Osteocyte (in vitro differentiated cells): ENCODE results near the gene LARP6. TPM values are rescaled to one million over a fixed set of nuclear protein-coding genes. Genes with fewer than 3 reads are reported as not detected.
A peak's percentile ranks its signal among the peaks of the same experiment; 100 is the strongest.

ENCODE experiments used
- DNase-seq: peaks from one replicate; pipeline ENCODE4 v3.0.0; 2021; ENCODE audit warnings: mixed read lengths; ENCODE audit not compliant: unreplicated experiment; ENCODE audit errors: extremely low spot score
- H3K27ac Mint-ChIP-seq: one replicate; pipeline ENCODE4 v1.8.0; 2021; ENCODE audit warnings: mild to moderate bottlenecking, mixed read lengths; ENCODE audit not compliant: unreplicated experiment
- H3K27me3 Mint-ChIP-seq: one replicate; pipeline ENCODE4 v1.8.0; 2021; ENCODE audit warnings: mixed read lengths; ENCODE audit not compliant: unreplicated experiment
- H3K36me3 Mint-ChIP-seq: one replicate; pipeline ENCODE4 v1.8.0; 2021; ENCODE audit warnings: mixed read lengths; ENCODE audit not compliant: unreplicated experiment
- H3K4me1 Mint-ChIP-seq: one replicate; pipeline ENCODE4 v1.8.0; 2021; ENCODE audit warnings: mixed read lengths; ENCODE audit not compliant: unreplicated experiment
- H3K4me3 Mint-ChIP-seq: one replicate; pipeline ENCODE4 v1.8.0; 2021; ENCODE audit warnings: mild to moderate bottlenecking, moderate library complexity, mixed read lengths; ENCODE audit not compliant: unreplicated experiment
- H3K9me3 Mint-ChIP-seq: one replicate; pipeline ENCODE4 v1.8.0; 2021; ENCODE audit warnings: mixed read lengths; ENCODE audit not compliant: unreplicated experiment
- total RNA-seq: library from RNA; stranded (reverse); gene quantifications from 2 replicates; pipeline ENCODE4 v1.2.1, GENCODE V29; 2021
- TF ChIP-seq, protein P1 (sequence below): fragments of 200-600 bp; sonication (generic); IDR thresholded peaks from 2 replicates; pipeline ENCODE4 v1.5.0; 2021; ENCODE audit warnings: antibody characterized with exemption, mild to moderate bottlenecking, moderate library complexity

LARP6 gene
- total RNA-seq, 1 donor from 2014 or later: 119 TPM

DNA sequence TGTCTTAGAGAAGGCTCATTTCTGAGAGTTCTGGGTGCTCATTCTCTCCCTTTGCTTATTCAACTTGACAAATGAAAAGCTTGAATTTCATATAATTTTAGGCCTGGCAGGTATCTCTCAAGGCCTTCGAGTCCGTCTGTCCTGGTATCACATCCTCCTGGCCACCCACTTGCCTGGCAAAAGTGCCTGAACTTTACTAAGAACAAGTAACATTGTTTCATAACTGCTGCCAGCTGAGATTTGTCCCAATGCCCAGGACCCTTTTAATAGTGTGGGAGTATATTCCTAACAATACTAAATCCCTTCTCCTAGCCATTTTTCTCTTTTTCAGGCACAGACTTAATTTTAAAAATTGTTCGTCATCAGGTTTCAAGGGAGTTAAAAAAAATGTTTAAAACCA lies 18.1 kb downstream of the LARP6 start:
- DNase-seq: peak; percentile 4
- Mint-ChIP-seq H3K27ac (no peak overlapping the region), H3K9me3 (no peaks in the 10 kb centered on the region), H3K4me1 (peaks cover 55% of the 10 kb centered on the region), H3K27me3 (no peaks in the 10 kb centered on the region), H3K4me3 (no peak overlapping the region), H3K36me3 (peaks cover 51% of the 10 kb centered on the region)
- TF ChIP-seq, protein P1, sequence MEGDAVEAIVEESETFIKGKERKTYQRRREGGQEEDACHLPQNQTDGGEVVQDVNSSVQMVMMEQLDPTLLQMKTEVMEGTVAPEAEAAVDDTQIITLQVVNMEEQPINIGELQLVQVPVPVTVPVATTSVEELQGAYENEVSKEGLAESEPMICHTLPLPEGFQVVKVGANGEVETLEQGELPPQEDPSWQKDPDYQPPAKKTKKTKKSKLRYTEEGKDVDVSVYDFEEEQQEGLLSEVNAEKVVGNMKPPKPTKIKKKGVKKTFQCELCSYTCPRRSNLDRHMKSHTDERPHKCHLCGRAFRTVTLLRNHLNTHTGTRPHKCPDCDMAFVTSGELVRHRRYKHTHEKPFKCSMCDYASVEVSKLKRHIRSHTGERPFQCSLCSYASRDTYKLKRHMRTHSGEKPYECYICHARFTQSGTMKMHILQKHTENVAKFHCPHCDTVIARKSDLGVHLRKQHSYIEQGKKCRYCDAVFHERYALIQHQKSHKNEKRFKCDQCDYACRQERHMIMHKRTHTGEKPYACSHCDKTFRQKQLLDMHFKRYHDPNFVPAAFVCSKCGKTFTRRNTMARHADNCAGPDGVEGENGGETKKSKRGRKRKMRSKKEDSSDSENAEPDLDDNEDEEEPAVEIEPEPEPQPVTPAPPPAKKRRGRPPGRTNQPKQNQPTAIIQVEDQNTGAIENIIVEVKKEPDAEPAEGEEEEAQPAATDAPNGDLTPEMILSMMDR: no peak

DNA sequence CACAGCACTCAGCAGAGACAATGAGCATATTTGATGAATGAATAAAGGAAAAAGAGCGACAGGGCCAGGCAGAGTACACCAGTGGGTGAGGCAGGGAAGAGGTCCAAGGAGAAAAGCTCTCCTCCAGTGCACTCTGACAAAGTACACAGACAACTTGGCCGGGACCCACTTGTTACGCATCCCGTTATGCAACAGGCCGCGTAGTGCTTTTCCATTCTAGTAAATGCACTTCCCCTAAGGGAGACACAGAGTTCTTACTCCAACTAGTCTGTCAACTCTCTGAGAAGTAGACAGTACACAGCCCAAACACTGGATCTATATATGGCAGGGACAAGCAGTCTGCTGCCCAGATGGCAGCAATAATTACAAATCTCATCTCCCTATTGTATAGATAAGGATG lies 18.5 kb downstream of the LARP6 start:
- Mint-ChIP-seq H3K27ac (peak overlapping the region; percentile 95), H3K9me3 (no peaks in the 10 kb centered on the region), H3K4me1 (peaks cover 55% of the 10 kb centered on the region), H3K4me3 (no peak overlapping the region), H3K36me3 (peaks cover 51% of the 10 kb centered on the region), H3K27me3 (no peaks in the 10 kb centered on the region)
- DNase-seq: peak; percentile 64
- TF ChIP-seq, protein P1: no peak

DNA sequence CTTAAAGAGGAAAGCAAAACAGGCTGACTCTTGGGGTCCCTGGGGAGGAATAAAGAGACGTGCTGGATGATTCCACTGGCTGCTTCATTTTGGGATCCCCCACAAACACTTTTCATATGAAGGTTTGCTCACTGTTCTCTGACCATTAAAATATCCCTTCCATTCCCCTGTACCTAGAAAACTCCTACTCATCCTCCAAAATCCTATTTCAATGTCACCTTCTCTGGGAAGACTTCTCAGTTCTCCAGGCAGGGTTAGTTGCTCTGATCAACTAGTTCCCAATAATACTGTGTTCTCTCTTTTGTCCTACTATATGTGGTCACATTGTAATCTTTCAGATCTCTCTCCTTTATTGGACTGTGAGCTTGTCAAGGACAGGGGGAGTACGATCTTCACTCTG lies 19.0 kb downstream of the LARP6 start:
- TF ChIP-seq, protein P1: no peak
- H3K36me3 Mint-ChIP-seq: peaks cover 51% of the 10 kb centered on the region
- H3K4me1 Mint-ChIP-seq: peaks cover 57% of the 10 kb centered on the region
- no peaks in the 10 kb centered on the region for H3K27me3 Mint-ChIP-seq
- H3K27ac Mint-ChIP-seq: peak overlapping the region; percentile 95
- no peak overlapping the region for H3K4me3 Mint-ChIP-seq
- no peaks in the 10 kb centered on the region for H3K9me3 Mint-ChIP-seq
- peak; percentile 6 for DNase-seq

DNA sequence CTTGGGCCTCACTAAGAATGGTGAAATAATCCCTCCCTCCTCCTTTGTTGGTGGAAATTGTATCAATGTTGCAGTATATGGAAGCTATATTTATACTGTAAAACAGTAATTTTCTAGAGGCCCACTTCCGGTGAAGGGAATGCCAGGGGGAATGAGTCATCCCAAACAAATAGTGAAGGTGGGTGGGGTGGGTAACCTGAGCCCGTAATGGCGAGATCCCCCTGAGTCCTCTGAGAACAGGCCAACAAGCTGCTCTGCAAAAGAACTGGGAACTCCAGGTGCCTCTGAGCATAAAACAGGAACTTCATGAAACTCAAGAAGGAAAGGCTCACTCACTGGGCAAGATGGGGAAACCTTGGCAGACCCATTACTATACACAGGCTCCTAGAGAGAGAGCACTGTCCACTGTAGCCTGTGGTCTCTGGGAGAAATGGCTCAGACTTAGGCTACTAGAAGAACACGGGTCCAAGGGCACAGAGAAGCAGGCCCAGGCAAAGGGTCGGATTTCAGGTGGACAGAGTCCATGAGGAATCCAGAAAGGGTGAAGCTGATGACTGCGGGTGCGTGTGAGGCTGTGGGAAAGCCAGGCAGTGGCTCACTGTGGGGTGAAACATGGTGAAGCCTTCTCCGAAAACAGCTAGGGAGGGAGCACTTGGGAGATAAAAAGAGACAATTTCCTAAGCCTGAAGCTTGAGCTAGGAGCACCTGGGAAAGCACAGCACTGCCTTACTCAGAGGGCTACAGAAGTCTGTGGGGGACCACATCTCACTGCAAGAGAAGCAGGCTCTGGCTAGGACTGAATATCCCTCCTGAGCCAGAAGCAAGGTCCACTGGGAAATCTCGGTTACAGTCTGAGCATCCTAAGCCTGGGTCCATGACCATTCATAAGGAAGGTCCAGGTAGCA lies 19.8 kb downstream of the LARP6 start:
- DNase-seq: peak; percentile 85
- H3K27ac Mint-ChIP-seq: peak overlapping the region; percentile 95
- TF ChIP-seq, protein P1: no peak
- no peaks in the 10 kb centered on the region for H3K27me3 Mint-ChIP-seq
- no peak overlapping the region for H3K4me3 Mint-ChIP-seq
- H3K9me3 Mint-ChIP-seq: no peaks in the 10 kb centered on the region
- peaks cover 52% of the 10 kb centered on the region for H3K4me1 Mint-ChIP-seq
- peaks cover 54% of the 10 kb centered on the region for H3K36me3 Mint-ChIP-seq

DNA sequence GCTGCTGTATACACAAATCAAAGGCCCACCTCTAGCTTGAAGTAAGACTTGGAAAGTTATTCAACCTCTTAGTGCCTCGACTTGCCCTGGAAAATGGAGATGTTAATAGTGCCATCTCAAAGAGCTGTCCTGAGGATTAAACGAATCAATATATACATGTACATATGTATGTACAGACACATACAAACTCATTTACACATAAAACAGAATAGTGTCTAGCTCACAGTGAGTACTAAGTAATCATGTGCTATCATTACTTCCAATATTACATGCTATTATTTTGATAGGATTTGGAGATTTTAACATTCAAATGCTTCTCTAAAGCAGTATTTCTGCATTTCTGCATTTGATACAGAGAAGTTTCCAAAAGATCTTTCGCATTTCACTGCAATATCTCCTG lies 20.5 kb downstream of the LARP6 start:
- H3K27me3 Mint-ChIP-seq: no peaks in the 10 kb centered on the region
- H3K4me1 Mint-ChIP-seq: peaks cover 48% of the 10 kb centered on the region

More for the DNA sequence above, 20.5 kb downstream of the LARP6 start:
- Mint-ChIP-seq H3K9me3 (no peaks in the 10 kb centered on the region), H3K27ac (peak overlapping the region; percentile 95), H3K4me3 (no peak overlapping the region), H3K36me3 (peaks cover 52% of the 10 kb centered on the region)
- TF ChIP-seq, protein P1: no peak
- peak; percentile 3 for DNase-seq
